PFSK-1 (cell line): ENCODE measurements around the gene TNFRSF12A.

ENCODE experiments used
- SIN3A ChIP-seq: IDR thresholded peaks from 2 replicates; pipeline ENCODE4 v1.6.1; 2012; ENCODE audit warnings: mild to moderate bottlenecking, low read length, moderate library complexity, borderline replicate concordance; ENCODE audit not compliant: insufficient read depth
- TF ChIP-seq, protein P1 (sequence below), 2 experiments: IDR thresholded peaks; 2 replicates each; pipeline versions ENCODE4 v1.6.1 to v1.8.0; 2011 to 2012; ENCODE audit warnings: low read depth in 2 of 2, low read length in 2 of 2, control low read depth in 1 of 2, inconsistent platforms in 1 of 2, mild to moderate bottlenecking in 1 of 2, moderate library complexity in 1 of 2; ENCODE audit not compliant: insufficient read depth in 1 of 2

DNA sequence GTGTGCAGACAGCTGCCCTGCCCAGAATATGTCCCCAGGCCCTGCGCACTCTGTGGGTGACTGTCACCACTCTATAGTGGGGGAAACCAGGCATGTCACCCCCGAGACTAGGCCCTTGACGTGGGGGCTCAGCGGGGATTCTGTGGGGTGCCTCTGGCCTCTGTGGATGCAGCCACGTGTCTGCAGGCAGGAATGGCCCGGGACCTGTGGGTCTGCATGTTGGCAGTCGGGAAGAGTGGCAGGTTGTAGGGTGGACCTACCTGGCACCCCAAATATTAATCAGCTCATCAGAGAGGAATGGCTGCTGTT, 46.2 kb downstream of the TNFRSF12A start:
- TF ChIP-seq SIN3A, result no peak
- TF ChIP-seq, protein P1, sequence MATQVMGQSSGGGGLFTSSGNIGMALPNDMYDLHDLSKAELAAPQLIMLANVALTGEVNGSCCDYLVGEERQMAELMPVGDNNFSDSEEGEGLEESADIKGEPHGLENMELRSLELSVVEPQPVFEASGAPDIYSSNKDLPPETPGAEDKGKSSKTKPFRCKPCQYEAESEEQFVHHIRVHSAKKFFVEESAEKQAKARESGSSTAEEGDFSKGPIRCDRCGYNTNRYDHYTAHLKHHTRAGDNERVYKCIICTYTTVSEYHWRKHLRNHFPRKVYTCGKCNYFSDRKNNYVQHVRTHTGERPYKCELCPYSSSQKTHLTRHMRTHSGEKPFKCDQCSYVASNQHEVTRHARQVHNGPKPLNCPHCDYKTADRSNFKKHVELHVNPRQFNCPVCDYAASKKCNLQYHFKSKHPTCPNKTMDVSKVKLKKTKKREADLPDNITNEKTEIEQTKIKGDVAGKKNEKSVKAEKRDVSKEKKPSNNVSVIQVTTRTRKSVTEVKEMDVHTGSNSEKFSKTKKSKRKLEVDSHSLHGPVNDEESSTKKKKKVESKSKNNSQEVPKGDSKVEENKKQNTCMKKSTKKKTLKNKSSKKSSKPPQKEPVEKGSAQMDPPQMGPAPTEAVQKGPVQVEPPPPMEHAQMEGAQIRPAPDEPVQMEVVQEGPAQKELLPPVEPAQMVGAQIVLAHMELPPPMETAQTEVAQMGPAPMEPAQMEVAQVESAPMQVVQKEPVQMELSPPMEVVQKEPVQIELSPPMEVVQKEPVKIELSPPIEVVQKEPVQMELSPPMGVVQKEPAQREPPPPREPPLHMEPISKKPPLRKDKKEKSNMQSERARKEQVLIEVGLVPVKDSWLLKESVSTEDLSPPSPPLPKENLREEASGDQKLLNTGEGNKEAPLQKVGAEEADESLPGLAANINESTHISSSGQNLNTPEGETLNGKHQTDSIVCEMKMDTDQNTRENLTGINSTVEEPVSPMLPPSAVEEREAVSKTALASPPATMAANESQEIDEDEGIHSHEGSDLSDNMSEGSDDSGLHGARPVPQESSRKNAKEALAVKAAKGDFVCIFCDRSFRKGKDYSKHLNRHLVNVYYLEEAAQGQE (IDR thresholded peaks at IDR 0.05; ENCODE audit: insufficient read depth in 1 of 2, low read depth in 2 of 2, low read length in 2 of 2), result no peak
